NCI-H1105 treated with DMSO at 0.1 percent for 48 hours (cell line): ENCODE measurements around the gene STAT1.

Experiments
- DNase-seq: peaks from one replicate; lab custom pipeline; 2025; lab: John Stamatoyannopoulos, UW

Gene STAT1

DNA sequence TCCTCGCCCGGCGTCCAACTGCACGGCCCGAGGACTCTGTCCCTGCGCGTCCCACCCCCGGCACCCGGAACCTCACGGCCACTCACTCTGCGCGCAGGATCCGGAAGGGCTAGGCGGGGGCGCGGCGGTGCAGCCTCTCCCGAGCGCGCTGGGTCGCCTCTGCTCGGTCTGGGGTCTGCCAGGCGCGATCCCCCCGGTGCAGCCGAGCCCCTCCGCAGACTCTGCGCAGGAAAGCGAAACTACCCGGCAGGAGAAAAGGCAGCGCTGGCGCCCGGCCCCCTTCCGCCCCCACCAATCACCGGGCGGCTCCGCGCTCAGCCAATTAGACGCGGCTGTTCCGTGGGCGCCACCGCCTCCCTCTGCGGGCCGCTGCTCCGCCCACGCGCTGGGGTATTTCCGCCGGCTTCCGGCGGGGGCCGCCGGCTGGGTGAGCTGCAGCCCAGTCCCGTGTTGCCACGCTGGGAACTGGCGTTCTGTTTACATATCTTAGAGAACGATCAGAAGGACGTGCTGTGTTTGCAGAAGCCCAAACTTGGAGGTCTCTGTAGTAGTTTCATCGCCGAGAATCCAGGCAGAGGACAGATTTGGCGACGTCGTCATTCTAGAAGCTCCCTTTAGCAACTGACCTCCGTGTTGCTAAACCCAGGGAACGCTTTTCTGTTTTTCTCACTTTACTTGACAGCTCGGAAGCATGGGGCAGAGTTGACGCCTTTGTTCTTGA is at the start of gene STAT1:
Gene STAT1, minus strand, starts transcription at position 240 of the 721 bp plus-strand sequence. CDS start 4,168 bp downstream, outside the sequence.
- peak; percentile 85 for DNase-seq

GRCh38 chr2:191063584-191063983 is 49.6 kb upstream of the STAT1 start:
- no peak for DNase-seq

- DNase-seq = no peak
Measured at GRCh38 chr2:191061381-191061980, 47.5 kb upstream of the STAT1 start.

GRCh38 chr2:191059308-191059707 is 45.3 kb upstream of the STAT1 start:
- DNase-seq = no peak

GRCh38 chr2:191056228-191056627 is 42.3 kb upstream of the STAT1 start:
- no peak for DNase-seq

GRCh38 chr2:191053256-191053655 is 39.3 kb upstream of the STAT1 start:
- DNase-seq = no peak

DNA sequence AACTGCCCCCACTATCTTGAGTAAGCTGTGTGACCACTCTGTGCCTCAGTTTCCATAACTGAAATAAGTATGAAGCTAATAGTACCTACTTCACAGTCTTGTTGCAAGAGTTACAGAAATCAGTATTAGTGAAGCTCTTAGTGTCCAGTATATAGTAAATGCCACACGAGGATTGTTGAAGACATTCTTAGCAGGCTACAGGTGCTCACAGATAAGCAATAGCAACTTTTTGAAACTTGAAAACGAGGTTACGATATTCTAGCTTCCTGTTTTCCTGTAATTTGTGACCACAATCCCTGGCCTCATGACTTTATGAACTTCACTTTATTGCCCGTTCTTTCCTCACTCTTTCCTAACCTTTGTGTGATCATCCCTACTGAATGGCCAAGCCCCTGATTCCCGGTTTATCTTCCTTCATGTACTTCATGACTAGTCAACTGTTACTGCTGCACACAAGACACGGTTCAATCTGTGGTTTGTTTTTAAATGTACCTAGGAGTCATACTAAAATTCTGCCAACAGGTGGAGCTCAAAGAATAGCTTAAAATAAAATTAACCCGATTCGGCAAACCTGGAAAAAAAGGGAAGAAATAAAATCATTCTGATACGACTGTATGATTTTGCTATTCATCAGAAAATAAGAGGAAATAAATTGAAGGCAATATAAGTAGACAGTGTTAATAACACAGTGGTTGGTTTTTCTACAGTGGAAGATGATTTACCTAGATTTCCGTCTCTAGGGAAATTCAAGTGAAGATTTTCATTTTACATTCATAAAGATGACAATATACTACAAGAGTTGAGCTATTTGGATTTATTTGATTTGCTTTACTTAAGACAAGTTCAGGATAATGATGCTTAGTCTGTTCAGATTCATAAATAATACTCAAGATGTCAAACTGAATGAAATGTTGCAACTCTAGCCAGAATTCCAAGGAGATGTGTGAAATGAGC is 38.1 kb upstream of the STAT1 start:
- DNase-seq = peak; percentile 47

GRCh38 chr2:191051177-191051576 is 37.2 kb upstream of the STAT1 start:
- DNase-seq = no peak

DNA sequence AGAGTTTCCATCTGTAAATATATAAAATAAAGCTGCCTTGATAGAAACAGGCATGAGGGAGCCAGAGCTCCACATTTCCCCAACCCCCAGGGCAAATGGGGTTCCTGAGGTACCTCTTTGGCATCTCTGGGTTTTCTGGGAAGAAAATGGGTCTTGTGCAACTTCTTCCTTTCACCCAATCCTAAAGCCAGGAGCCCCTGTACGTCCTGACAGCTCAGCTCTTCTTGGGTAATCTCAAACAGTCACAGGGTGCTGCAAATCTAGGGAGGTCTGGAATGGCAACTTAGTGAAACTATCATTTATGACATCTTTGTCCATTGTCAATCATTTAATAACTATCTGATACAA is 36.6 kb upstream of the STAT1 start:
- DNase-seq = no peak

GRCh38 chr2:191049728-191050639 is 36.0 kb upstream of the STAT1 start:
- no peak for DNase-seq

DNA sequence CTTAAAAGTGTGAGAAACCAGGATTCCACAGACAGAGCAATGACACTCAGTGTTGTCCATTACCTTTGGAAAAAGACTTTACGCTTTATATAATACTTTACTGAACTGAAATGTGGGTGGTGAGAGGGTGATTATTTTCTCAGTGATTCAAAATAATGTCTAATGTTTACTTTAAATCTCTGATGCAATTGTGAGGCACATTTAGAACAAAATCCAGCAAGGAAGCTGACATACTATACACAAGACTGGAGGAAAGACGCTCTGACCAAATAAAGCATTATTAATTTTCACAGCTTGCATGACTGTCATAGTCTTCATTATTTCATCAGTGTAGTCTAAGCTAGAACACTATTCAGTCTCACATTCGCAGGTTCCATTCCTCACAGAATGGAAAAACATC is 34.1 kb upstream of the STAT1 start:
- DNase-seq = no peak

GRCh38 chr2:191045141-191045540 is 31.2 kb upstream of the STAT1 start:
- DNase-seq = no peak

- no peak for DNase-seq
Measured at GRCh38 chr2:191043438-191043837, 29.5 kb upstream of the STAT1 start.

- peak; percentile 84 for DNase-seq
Measured at GRCh38 chr2:191041418-191042161, 27.6 kb upstream of the STAT1 start.

DNA sequence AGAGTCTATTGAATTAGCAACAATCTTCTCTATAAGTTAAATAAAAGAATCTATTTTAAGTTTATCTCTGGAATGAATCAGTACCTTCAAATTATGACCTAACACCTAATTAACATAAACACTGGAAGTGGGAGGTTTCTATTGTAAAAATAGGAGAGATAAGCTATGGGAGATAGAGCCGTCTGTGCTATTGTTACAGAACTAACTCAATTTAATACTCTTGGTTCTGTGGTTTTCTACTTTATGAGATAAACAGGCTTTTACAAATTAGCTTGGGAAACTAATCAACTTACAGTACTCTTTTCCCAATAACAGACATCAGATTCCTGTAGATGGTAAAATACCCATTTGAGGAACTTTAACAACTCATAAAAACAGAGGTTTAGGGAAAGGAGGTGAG is 25.6 kb upstream of the STAT1 start:
- DNase-seq = no peak

- no peak for DNase-seq
Measured at GRCh38 chr2:191038741-191039140, 24.8 kb upstream of the STAT1 start.

GRCh38 chr2:191038241-191038725 is 24.3 kb upstream of the STAT1 start:
- DNase-seq = no peak

DNA sequence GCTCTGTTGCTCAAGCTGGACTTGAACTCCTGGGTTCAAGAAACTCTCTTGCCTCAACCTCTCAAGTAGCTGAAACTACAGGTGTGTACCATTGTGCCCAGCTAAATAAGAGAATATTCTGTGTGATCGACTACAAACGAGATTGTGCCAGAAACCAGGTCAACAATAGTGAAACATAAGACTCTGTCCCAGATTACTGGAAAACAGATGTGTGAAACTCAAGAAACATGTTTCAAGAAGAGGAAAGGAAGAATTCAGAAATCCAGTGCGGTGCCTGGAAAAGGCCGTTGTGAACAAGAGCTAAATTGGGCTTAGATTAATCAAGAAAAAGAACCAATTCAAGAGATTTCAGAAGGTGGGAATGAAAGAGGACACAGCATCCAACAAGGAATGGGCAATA is 23.4 kb upstream of the STAT1 start:
- DNase-seq = no peak

- no peak for DNase-seq
Measured at GRCh38 chr2:191036363-191036762, 22.4 kb upstream of the STAT1 start.

- DNase-seq = no peak
Measured at GRCh38 chr2:191032588-191033429, 18.8 kb upstream of the STAT1 start.
